ENCODE results near the gene TMEM242.

Gene TMEM242

GRCh38 chr6:157268835-157269234 is 54.5 kb downstream of the TMEM242 start:
- DNase-seq, result no peak

- DNase-seq, result no peak
These were observed 54.9 kb downstream of the TMEM242 start for GRCh38 chr6:157268396-157268795.

GRCh38 chr6:157267654-157268053 is 55.7 kb downstream of the TMEM242 start:
- DNase-seq, result no peak

GRCh38 chr6:157267109-157267611 is 56.2 kb downstream of the TMEM242 start:
- no peak for DNase-seq

- DNase-seq, result no peak
These were observed 56.8 kb downstream of the TMEM242 start for GRCh38 chr6:157266274-157267101.

- DNase-seq, result no peak
These were observed 57.7 kb downstream of the TMEM242 start for GRCh38 chr6:157265635-157266034.

- DNase-seq, result no peak
These were observed 58.1 kb downstream of the TMEM242 start for GRCh38 chr6:157265186-157265585.

- no peak for DNase-seq
These were observed 58.6 kb downstream of the TMEM242 start for GRCh38 chr6:157264701-157265100.

- DNase-seq, result no peak
These were observed 59.4 kb downstream of the TMEM242 start for GRCh38 chr6:157263881-157264397.

GRCh38 chr6:157263146-157263545 is 60.2 kb downstream of the TMEM242 start:
- no peak for DNase-seq

GRCh38 chr6:157261606-157262005 is 61.7 kb downstream of the TMEM242 start:
- no peak for DNase-seq

- no peak for DNase-seq
These were observed 62.4 kb downstream of the TMEM242 start for GRCh38 chr6:157260735-157261410.

GRCh38 chr6:157259443-157259842 is 63.9 kb downstream of the TMEM242 start:
- DNase-seq, result no peak

- DNase-seq, result no peak
These were observed 64.4 kb downstream of the TMEM242 start for GRCh38 chr6:157258878-157259277.

GRCh38 chr6:157255079-157255478 is 68.2 kb downstream of the TMEM242 start:
- DNase-seq, result no peak

GRCh38 chr6:157254538-157254937 is 68.8 kb downstream of the TMEM242 start:
- no peak for DNase-seq

GRCh38 chr6:157253699-157254098 is 69.6 kb downstream of the TMEM242 start:
- DNase-seq, result no peak

GRCh38 chr6:157253017-157253416 is 70.3 kb downstream of the TMEM242 start:
- no peak for DNase-seq

GRCh38 chr6:157251586-157252247 is 71.6 kb downstream of the TMEM242 start:
- DNase-seq, result no peak

GRCh38 chr6:157249826-157250225 is 73.5 kb downstream of the TMEM242 start:
- no peak for DNase-seq

GRCh38 chr6:157248264-157248663 is 75.1 kb downstream of the TMEM242 start:
- DNase-seq, result no peak

GRCh38 chr6:157246771-157247484 is 76.4 kb downstream of the TMEM242 start:
- DNase-seq, result no peak
